HEK293T (cell line): ENCODE data around the gene TEF.

ENCODE experiments used
- ARNT ChIP-seq: fragments of 450-650 bp; IDR thresholded peaks from 2 replicates; pipeline ENCODE4 v1.6.1; 2017; ENCODE audit warnings: mild to moderate bottlenecking
- BHLHE40 ChIP-seq: fragments of 450-650 bp; IDR thresholded peaks from 2 replicates; pipeline ENCODE4 v1.6.1; 2016; ENCODE audit warnings: mild to moderate bottlenecking, moderate library complexity, borderline replicate concordance
- CTBP1 ChIP-seq: fragments of 450-650 bp; IDR thresholded peaks from 2 replicates; pipeline ENCODE4 v1.6.1; 2016; ENCODE audit warnings: borderline replicate concordance
- FOXA1 ChIP-seq: fragments of 450-650 bp; IDR thresholded peaks from 2 replicates; pipeline ENCODE4 v1.6.1; 2016; ENCODE audit warnings: mild to moderate bottlenecking
- FOXK2 ChIP-seq: fragments of 450-650 bp; IDR thresholded peaks from 2 replicates; pipeline ENCODE4 v1.6.1; 2016; ENCODE audit warnings: mild to moderate bottlenecking
- FOXM1 ChIP-seq: fragments of 450-650 bp; IDR thresholded peaks from 2 replicates; pipeline ENCODE4 v1.6.1; 2017; ENCODE audit warnings: mild to moderate bottlenecking, borderline replicate concordance
- HDGF ChIP-seq: fragments of 450-650 bp; IDR thresholded peaks from 2 replicates; pipeline ENCODE4 v1.6.1; 2017; ENCODE audit warnings: antibody characterized with exemption, borderline replicate concordance
- L3MBTL2 ChIP-seq: fragments of 450-650 bp; conservative IDR thresholded peaks from 2 replicates; pipeline ENCODE4 v1.6.1; 2016; ENCODE audit warnings: mild to moderate bottlenecking
- NFRKB ChIP-seq: fragments of 450-650 bp; IDR thresholded peaks from 2 replicates; pipeline ENCODE4 v1.6.1; 2016; ENCODE audit warnings: mild to moderate bottlenecking, moderate library complexity
- SP1 ChIP-seq: fragments of 450-650 bp; IDR thresholded peaks from 2 replicates; pipeline ENCODE4 v1.6.1; 2017
- ZNF384 ChIP-seq: fragments of 450-650 bp; IDR thresholded peaks from 2 replicates; pipeline ENCODE4 v1.6.1; 2016
- TF ChIP-seq, protein P1 (sequence below): fragments of 450-650 bp; IDR thresholded peaks from 2 replicates; pipeline ENCODE4 v1.6.1; 2016

DNA sequence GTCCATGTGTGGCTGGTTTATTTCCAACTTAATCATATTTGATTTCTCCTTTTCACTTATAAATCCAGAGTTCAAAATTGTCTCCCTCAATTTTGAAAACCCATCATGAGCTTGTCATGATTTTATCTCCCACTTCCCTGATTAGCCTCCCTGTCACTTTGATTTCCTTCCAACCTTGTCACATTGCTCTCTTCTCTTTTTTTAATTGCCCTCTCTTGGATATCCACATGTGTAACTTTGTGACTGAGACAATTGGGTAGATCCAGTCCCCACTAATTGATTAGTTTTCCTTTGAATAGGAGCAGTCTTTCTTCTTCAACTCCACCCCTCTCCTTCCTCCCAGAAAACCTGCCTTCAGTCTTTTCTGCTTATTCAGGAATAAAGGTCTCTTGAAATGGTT lies 2.4 kb downstream of the TEF start:
- TF ChIP-seq SP1, result no peak
- no peak for TF ChIP-seq CTBP1
- no peak for TF ChIP-seq FOXM1
- no peak for TF ChIP-seq BHLHE40
- no peak for TF ChIP-seq FOXA1
- TF ChIP-seq FOXK2, result no peak
- no peak for TF ChIP-seq NFRKB
- no peak for TF ChIP-seq L3MBTL2
- TF ChIP-seq HDGF, result no peak
- TF ChIP-seq ZNF384, result no peak
- TF ChIP-seq, protein P1, sequence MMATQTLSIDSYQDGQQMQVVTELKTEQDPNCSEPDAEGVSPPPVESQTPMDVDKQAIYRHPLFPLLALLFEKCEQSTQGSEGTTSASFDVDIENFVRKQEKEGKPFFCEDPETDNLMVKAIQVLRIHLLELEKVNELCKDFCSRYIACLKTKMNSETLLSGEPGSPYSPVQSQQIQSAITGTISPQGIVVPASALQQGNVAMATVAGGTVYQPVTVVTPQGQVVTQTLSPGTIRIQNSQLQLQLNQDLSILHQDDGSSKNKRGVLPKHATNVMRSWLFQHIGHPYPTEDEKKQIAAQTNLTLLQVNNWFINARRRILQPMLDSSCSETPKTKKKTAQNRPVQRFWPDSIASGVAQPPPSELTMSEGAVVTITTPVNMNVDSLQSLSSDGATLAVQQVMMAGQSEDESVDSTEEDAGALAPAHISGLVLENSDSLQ, result no peak
- no peak for TF ChIP-seq ARNT
